PC-9 (cell line): ENCODE data around the gene AIFM2. TPM values are rescaled to one million over a fixed set of nuclear protein-coding genes. Genes with fewer than 3 reads are reported as not detected.
"Not testable (repeated sequence)": the region's sequence is repeated elsewhere in the genome, so short reads cannot be mapped to it uniquely, and the experiment has no call there.

Experiments
- Bru-seq: library from RNA; stranded (reverse); fragments of 400-500 nt; gene quantifications from one replicate; lab custom pipeline; 2021; lab: Mats Ljungman, UMichigan
- BruChase-seq, 2 experiments: library from RNA; stranded (reverse); fragments of 400-500 nt; gene quantifications; one replicate each; lab custom pipeline; 2021; lab: Mats Ljungman, UMichigan
- BruUV-seq: library from RNA; stranded (reverse); fragments of 400-500 nt; replicated peaks from 2 replicates; lab custom pipeline; 2021; lab: Mats Ljungman, UMichigan
- CTCF ChIA-PET: fragments of 300-600 bp; sonication (Branson Sonifier 250); formaldehyde crosslinking; loops from one replicate; lab custom pipeline; 2022; ENCODE audit warnings: antibody characterized with exemption; lab: Charles Lee
- POLR2A ChIA-PET: fragments of 300-600 bp; sonication (Branson Sonifier 250); formaldehyde crosslinking; loops from one replicate; lab custom pipeline; 2022; ENCODE audit warnings: antibody characterized with exemption; ENCODE audit not compliant: unreplicated experiment; lab: Charles Lee
- DNase-seq, 2 experiments: peaks; one replicate each; pipeline versions ENCODE4 v3.0.0 to v3.0.0-alpha.2; 2015 to 2022; ENCODE audit warnings: mixed read lengths in 1 of 2
- H2AFZ ChIP-seq: fragments of 200-600 bp; sonication (generic); 2 replicates; pipeline ENCODE4 v1.8.1; 2017; ENCODE audit warnings: antibody characterized with exemption
- H3F3A ChIP-seq: fragments of 200-600 bp; sonication (generic); 2 replicates; pipeline ENCODE4 v1.8.1; 2017; ENCODE audit warnings: antibody characterized with exemption, mild to moderate bottlenecking, low read depth; ENCODE audit not compliant: insufficient read depth
- H3K27ac ChIP-seq: fragments of 200-600 bp; sonication (generic); 2 replicates; pipeline ENCODE4 v1.6.1; 2016; ENCODE audit warnings: mixed run types
- H3K27me3 ChIP-seq: fragments of 200-600 bp; sonication (generic); 2 replicates; pipeline ENCODE4 v1.6.1; 2016; ENCODE audit warnings: low read depth, mixed run types; ENCODE audit not compliant: insufficient read depth
- H3K36me3 ChIP-seq: fragments of 200-600 bp; sonication (generic); 2 replicates; pipeline ENCODE4 v1.6.1; 2016; ENCODE audit warnings: low read depth, mixed run types
- H3K4me1 ChIP-seq: fragments of 200-600 bp; sonication (generic); replicated peaks from 2 replicates; pipeline ENCODE4 v1.6.1; 2016; ENCODE audit warnings: mixed run types; ENCODE audit not compliant: insufficient read depth
- H3K4me2 ChIP-seq: fragments of 200-600 bp; sonication (generic); 2 replicates; pipeline ENCODE4 v1.6.1; 2017; ENCODE audit warnings: mixed run types
- H3K4me3 ChIP-seq: fragments of 200-600 bp; sonication (generic); 2 replicates; pipeline ENCODE4 v1.6.1; 2016; ENCODE audit warnings: mixed run types
- H3K79me2 ChIP-seq: fragments of 200-600 bp; sonication (generic); 2 replicates; pipeline ENCODE4 v1.6.1; 2017; ENCODE audit warnings: low read depth, mixed run types
- H3K9me2 ChIP-seq: fragments of 200-600 bp; sonication (generic); 2 replicates; pipeline ENCODE4 v1.8.1; 2017; ENCODE audit warnings: mild to moderate bottlenecking; ENCODE audit not compliant: insufficient read depth
- H3K9me3 ChIP-seq: fragments of 200-600 bp; sonication (generic); 2 replicates; pipeline ENCODE4 v1.8.1; 2016; ENCODE audit warnings: low read depth; ENCODE audit not compliant: insufficient read depth
- H4K20me1 ChIP-seq: fragments of 200-600 bp; sonication (generic); 2 replicates; pipeline ENCODE4 v1.8.1; 2017; ENCODE audit not compliant: insufficient read depth
- CTCF ChIP-seq: fragments of 200-600 bp; sonication (generic); conservative IDR thresholded peaks from 2 replicates; pipeline ENCODE4 v1.6.1; 2017; ENCODE audit warnings: mixed run types, antibody characterized with exemption, mild to moderate bottlenecking, moderate library complexity
- EZH2 ChIP-seq: fragments of 200-600 bp; sonication (generic); IDR thresholded peaks from 2 replicates; pipeline ENCODE4 v1.8.0; 2017; ENCODE audit warnings: antibody characterized with exemption, low read depth
- intact Hi-C: fragments of 100-400 bp; cut with micrococcal nuclease; formaldehyde crosslinking; loops from one replicate; pipeline ENCODE4 v1.10.0; 2022; ENCODE audit not compliant: unreplicated experiment
- long read RNA-seq: library from polyadenylated mRNA; stranded (forward); transcript quantifications from one replicate; pipeline ENCODE4 v2.0.0, GENCODE V29; 2022
- total RNA-seq: library from RNA; stranded (reverse); gene quantifications from 2 replicates; pipeline ENCODE4 v1.2.3, GENCODE V29; 2021

Gene AIFM2
- total RNA-seq, result 40.3 and 47.0 TPM in 2 replicates
- Bru-seq, nascent RNA, result percentile 87 among the genes with signal in this experiment
- percentile 80 among the genes with signal in this experiment for BruChase-seq, experiment 1, labeled RNA remaining after a 2-hour chase
- BruChase-seq, experiment 2, labeled RNA remaining after a 6-hour chase, result percentile 79 among the genes with signal in this experiment
- long read RNA-seq, transcript AIFM2-201 (9 exons, 3,243 nt), result major isoform, 68 of 248 reads
- long read RNA-seq, transcript AIFM2-204 (9 exons, 3,247 nt), result minor isoform, 19 of 248 reads
- long read RNA-seq, partial matches to known transcripts, result 31 of 248 reads
- long read RNA-seq, other reads (novel, unspliced or antisense), result 130 of 248 reads

GRCh38 chr10:70132098-70133029, at the start of gene AIFM2:
Gene AIFM2 (minus strand): TSS chr10:70132825. CDS start chr10:70124084, 8,741 bp downstream.
- ChIA-PET CTCF (interaction anchor here (0.6 kb wide), 1 partner anchor 14 kb away, joined by 4 read pairs; no protein-coding TSS in a partner anchor), POLR2A (interaction anchor here (0.6 kb wide), 1 partner anchor 601 kb away, joined by 3 read pairs; no protein-coding TSS in a partner anchor)
- Histone ChIP-seq H3K27ac (peak within 1 kb of the TSS; percentile 90), H3K4me2 (peak within 1 kb of the TSS; percentile 92), H2AFZ (peak within 1 kb of the TSS; percentile 91), H3K4me1 (peaks cover 20% of the 10 kb centered on the region), H3K36me3 (0 out of 2 replicates have a peak, but pooled peaks cover 4% of the 10 kb centered on the region), H4K20me1 (no peaks in the 10 kb centered on the region), H3K9me3 (no peaks in the 10 kb centered on the region), H3K27me3 (no peaks in the 10 kb centered on the region), H3F3A (peaks cover 39% of the 10 kb centered on the region), H3K9me2 (no peaks in the 10 kb centered on the region), H3K4me3 (peak within 1 kb of the TSS; percentile 100), H3K79me2 (peaks cover 49% of the 10 kb centered on the region)
- intact Hi-C loops, result no loop called here
- TF ChIP-seq CTCF, result peak; percentile 19; the same call in 1 of the 2 replicates
- TF ChIP-seq EZH2, result no peak
- TSS peak; percentile 25 for BruUV-seq
- peak; percentile 78 to 90 for DNase-seq

GRCh38 chr10:70179209-70179608, 46.6 kb upstream of the AIFM2 start:
- POLR2A ChIA-PET, CTCF ChIA-PET: not testable (repeated sequence)

GRCh38 chr10:70178139-70178725, 45.6 kb upstream of the AIFM2 start:
- Histone ChIP-seq H3K4me1 (peaks cover 13% of the 10 kb centered on the region), H3K27me3 (no peaks in the 10 kb centered on the region), H3K4me2 (no peak overlapping the region), H4K20me1 (no peaks in the 10 kb centered on the region), H3K4me3 (no peak overlapping the region), H3K36me3 (no peaks in the 10 kb centered on the region), H3K9me3 (no peaks in the 10 kb centered on the region), H3K27ac (no peak overlapping the region), H3F3A (peaks cover 12% of the 10 kb centered on the region; the same call in 1 of the 2 replicates), H2AFZ (no peak overlapping the region), H3K9me2 (no peaks in the 10 kb centered on the region), H3K79me2 (no peaks in the 10 kb centered on the region)
- no TSS peak for BruUV-seq
- ChIA-PET CTCF (no interaction called here), POLR2A (no interaction called here)
- intact Hi-C loops, result no loop called here
- TF ChIP-seq CTCF, result no peak
- TF ChIP-seq EZH2, result no peak
- DNase-seq, result no peak

More at GRCh38 chr10:70179209-70179608, 46.6 kb upstream of the AIFM2 start:
- H4K20me1 ChIP-seq, H3K9me2 ChIP-seq, H2AFZ ChIP-seq, H3K4me2 ChIP-seq, H3K27ac ChIP-seq, H3K36me3 ChIP-seq, BruUV-seq, intact Hi-C loops, DNase-seq, H3K4me1 ChIP-seq, H3K9me3 ChIP-seq, H3K79me2 ChIP-seq, H3F3A ChIP-seq, H3K27me3 ChIP-seq, H3K4me3 ChIP-seq: not testable (repeated sequence)
